Loucy (cell line): ENCODE data around the gene FAM13C.

Source experiments
- H2AFZ ChIP-seq: fragments of 200-600 bp; sonication (generic); 2 replicates; pipeline ENCODE4 v1.6.0; 2016; ENCODE audit warnings: antibody characterized with exemption, mild to moderate bottlenecking, low read length, moderate library complexity
- H3F3A ChIP-seq: fragments of 200-600 bp; 2 replicates; pipeline ENCODE4 v1.6.0; 2016; ENCODE audit warnings: antibody characterized with exemption, low read depth, mild to moderate bottlenecking
- H3K27me3 ChIP-seq: fragments of 200-600 bp; sonication (generic); 2 replicates; pipeline ENCODE4 v1.6.1; 2014; ENCODE audit warnings: low read length, mild to moderate bottlenecking; ENCODE audit not compliant: insufficient read depth, poor library complexity, severe bottlenecking
- H3K36me3 ChIP-seq: fragments of 200-600 bp; sonication (generic); 2 replicates; pipeline ENCODE4 v1.6.1; 2016; ENCODE audit warnings: low read length; ENCODE audit not compliant: insufficient read depth
- H3K4me1 ChIP-seq: fragments of 200-600 bp; sonication (generic); 2 replicates; pipeline ENCODE4 v1.5.1; 2014; ENCODE audit warnings: low read length, mild to moderate bottlenecking; ENCODE audit not compliant: insufficient read depth, poor library complexity, severe bottlenecking
- H3K4me2 ChIP-seq: fragments of 200-600 bp; sonication (generic); 2 replicates; pipeline ENCODE4 v1.6.0; 2014; ENCODE audit warnings: antibody characterized with exemption, low read length, low read depth, mild to moderate bottlenecking; ENCODE audit not compliant: poor library complexity, severe bottlenecking
- H3K4me3 ChIP-seq: fragments of 200-600 bp; sonication (generic); 2 replicates; pipeline ENCODE4 v1.5.1; 2014; ENCODE audit warnings: low read length, mild to moderate bottlenecking, mixed read lengths; ENCODE audit not compliant: poor library complexity, severe bottlenecking
- H3K79me2 ChIP-seq: fragments of 200-600 bp; sonication (generic); 2 replicates; pipeline ENCODE4 v1.6.1; 2014; ENCODE audit warnings: low read length; ENCODE audit not compliant: insufficient read depth
- H3K9ac ChIP-seq: fragments of 200-600 bp; sonication (generic); 2 replicates; pipeline ENCODE4 v1.6.0; 2014; ENCODE audit warnings: mild to moderate bottlenecking, low read depth, low read length, moderate library complexity; ENCODE audit not compliant: poor library complexity, severe bottlenecking
- H3K9me2 ChIP-seq: fragments of 200-600 bp; sonication (generic); replicated peaks from 2 replicates; pipeline ENCODE4 v1.6.1; 2016; ENCODE audit warnings: low read depth, low read length, mixed read lengths
- H3K9me3 ChIP-seq: fragments of 200-600 bp; sonication (generic); 2 replicates; pipeline ENCODE4 v1.6.1; 2014; ENCODE audit warnings: mild to moderate bottlenecking, antibody characterized with exemption, low read length, low read depth; ENCODE audit not compliant: insufficient read depth
- H4K20me1 ChIP-seq: fragments of 200-600 bp; sonication (generic); 2 replicates; pipeline ENCODE4 v1.6.0; 2014; ENCODE audit warnings: antibody characterized with exemption, low read length, mild to moderate bottlenecking; ENCODE audit not compliant: insufficient read depth, poor library complexity, severe bottlenecking
- EZH2phosphoT487 ChIP-seq: fragments of 200-600 bp; IDR thresholded peaks from 2 replicates; pipeline ENCODE4 v1.6.1; 2018; ENCODE audit warnings: antibody characterized with exemption, mild to moderate bottlenecking, moderate library complexity, borderline replicate concordance
- TF ChIP-seq, protein P1 (sequence below): fragments of 200-600 bp; sonication (generic); conservative IDR thresholded peaks from 2 replicates; pipeline ENCODE4 v1.5.1; 2014; ENCODE audit warnings: mild to moderate bottlenecking, antibody characterized with exemption, low read length

FAM13C gene

DNA sequence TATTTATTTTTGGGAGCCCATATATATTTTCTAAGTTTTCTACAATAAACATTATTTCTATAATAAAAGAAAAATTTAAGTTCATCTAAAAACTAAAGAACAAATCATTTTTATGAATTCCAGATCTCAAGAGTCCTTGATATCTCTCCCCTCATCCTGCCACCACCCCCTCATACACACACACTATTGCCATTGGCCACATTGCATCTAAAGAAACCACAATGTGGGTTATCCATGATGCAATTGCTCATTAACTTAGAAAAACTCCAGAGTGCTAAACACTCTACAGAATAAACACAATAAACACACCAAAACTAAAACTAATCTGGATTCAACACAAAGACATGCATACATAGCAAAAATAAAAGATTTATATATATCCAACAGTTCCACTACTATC lies 37.8 kb downstream of the FAM13C start:
- no peaks in the 10 kb centered on the region for H3K4me1 ChIP-seq
- no peaks in the 10 kb centered on the region for H3K9me3 ChIP-seq
- H3K79me2 ChIP-seq: no peaks in the 10 kb centered on the region

GRCh38 chr10:59323831-59324401 lies 38.4 kb downstream of the FAM13C start:
- H3F3A ChIP-seq: no peaks in the 10 kb centered on the region
- H3K4me3 ChIP-seq: no peak overlapping the region
- no peaks in the 10 kb centered on the region for H4K20me1 ChIP-seq
- H3K36me3 ChIP-seq: no peaks in the 10 kb centered on the region
- no peak overlapping the region for H2AFZ ChIP-seq
- H3K9ac ChIP-seq: no peak overlapping the region
- H3K79me2 ChIP-seq: no peaks in the 10 kb centered on the region
- H3K9me3 ChIP-seq: no peaks in the 10 kb centered on the region
- H3K27me3 ChIP-seq: no peaks in the 10 kb centered on the region
- TF ChIP-seq EZH2phosphoT487: no peak
- TF ChIP-seq, protein P1, sequence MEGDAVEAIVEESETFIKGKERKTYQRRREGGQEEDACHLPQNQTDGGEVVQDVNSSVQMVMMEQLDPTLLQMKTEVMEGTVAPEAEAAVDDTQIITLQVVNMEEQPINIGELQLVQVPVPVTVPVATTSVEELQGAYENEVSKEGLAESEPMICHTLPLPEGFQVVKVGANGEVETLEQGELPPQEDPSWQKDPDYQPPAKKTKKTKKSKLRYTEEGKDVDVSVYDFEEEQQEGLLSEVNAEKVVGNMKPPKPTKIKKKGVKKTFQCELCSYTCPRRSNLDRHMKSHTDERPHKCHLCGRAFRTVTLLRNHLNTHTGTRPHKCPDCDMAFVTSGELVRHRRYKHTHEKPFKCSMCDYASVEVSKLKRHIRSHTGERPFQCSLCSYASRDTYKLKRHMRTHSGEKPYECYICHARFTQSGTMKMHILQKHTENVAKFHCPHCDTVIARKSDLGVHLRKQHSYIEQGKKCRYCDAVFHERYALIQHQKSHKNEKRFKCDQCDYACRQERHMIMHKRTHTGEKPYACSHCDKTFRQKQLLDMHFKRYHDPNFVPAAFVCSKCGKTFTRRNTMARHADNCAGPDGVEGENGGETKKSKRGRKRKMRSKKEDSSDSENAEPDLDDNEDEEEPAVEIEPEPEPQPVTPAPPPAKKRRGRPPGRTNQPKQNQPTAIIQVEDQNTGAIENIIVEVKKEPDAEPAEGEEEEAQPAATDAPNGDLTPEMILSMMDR: no peak
- no peaks in the 10 kb centered on the region for H3K9me2 ChIP-seq
- H3K4me1 ChIP-seq: no peaks in the 10 kb centered on the region
- no peak overlapping the region for H3K4me2 ChIP-seq

More for the DNA sequence above, 37.8 kb downstream of the FAM13C start:
- Histone ChIP-seq H3F3A (no peaks in the 10 kb centered on the region), H3K9me2 (no peaks in the 10 kb centered on the region), H3K4me2 (no peak overlapping the region), H3K36me3 (no peaks in the 10 kb centered on the region), H2AFZ (no peak overlapping the region), H3K9ac (no peak overlapping the region), H3K4me3 (no peak overlapping the region), H4K20me1 (no peaks in the 10 kb centered on the region), H3K27me3 (no peaks in the 10 kb centered on the region)
- TF ChIP-seq EZH2phosphoT487: no peak
- TF ChIP-seq, protein P1: no peak

- TF ChIP-seq, protein P1: no peak
- TF ChIP-seq EZH2phosphoT487: no peak
- no peak overlapping the region for H3K9ac ChIP-seq
- H3K36me3 ChIP-seq: no peaks in the 10 kb centered on the region
- no peaks in the 10 kb centered on the region for H3K4me1 ChIP-seq
- H3K9me3 ChIP-seq: no peaks in the 10 kb centered on the region
- no peaks in the 10 kb centered on the region for H4K20me1 ChIP-seq
- no peak overlapping the region for H3K4me2 ChIP-seq
- no peaks in the 10 kb centered on the region for H3K79me2 ChIP-seq
- no peak overlapping the region for H3K4me3 ChIP-seq
- H2AFZ ChIP-seq: no peak overlapping the region
- H3K9me2 ChIP-seq: no peaks in the 10 kb centered on the region
- H3K27me3 ChIP-seq: no peaks in the 10 kb centered on the region
- no peaks in the 10 kb centered on the region for H3F3A ChIP-seq
Measured at GRCh38 chr10:59323036-59323459, 39.3 kb downstream of the FAM13C start.
